ENCODE measurements around the gene L2HGDH.
"Not testable (repeated sequence)": the region's sequence is repeated elsewhere in the genome, so short reads cannot be mapped to it uniquely, and the experiment has no call there.

L2HGDH gene

DNA sequence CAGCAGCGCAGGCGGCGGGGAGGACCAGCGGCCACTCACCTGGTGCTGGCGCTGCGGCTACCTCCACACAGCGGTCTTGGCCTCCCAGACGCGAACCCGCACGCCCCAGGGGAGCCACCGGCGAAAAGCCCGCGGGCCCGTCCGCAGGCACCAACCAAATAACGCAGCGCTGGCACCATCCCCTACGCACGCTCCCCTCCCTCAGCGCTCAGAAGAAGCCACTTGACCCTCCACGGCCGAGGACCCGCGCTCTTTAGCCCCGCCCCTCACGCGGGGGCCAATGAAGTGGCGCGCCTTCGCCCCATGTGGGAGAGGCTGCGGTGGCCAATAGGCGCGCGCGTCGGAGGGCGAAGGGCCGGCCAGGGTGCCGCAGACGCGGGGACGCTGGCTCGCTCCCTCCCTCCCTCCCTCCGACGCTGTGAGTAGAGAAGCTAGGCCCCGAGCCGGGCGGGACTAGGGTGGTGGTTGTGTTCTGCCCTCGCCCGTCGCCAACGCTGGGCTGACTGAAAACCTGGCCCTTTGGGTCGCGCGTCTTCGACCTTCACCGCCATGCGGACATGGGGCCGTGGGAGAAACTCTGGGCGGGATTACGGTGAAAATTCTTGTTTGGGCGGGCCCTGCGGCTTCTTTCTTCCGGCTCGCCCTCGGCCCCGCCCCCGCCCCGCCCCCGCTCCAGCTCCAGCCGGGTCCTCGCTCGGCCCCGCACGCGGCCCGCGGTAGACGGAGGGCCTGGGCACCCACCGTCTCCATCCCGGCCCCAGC, at the start of gene L2HGDH, which contains the start of gene DMAC2L:
TSS of gene L2HGDH (minus strand) at position 258 of the 762 bp plus-strand sequence. CDS start at position 179, 79 bp downstream.
TSS of gene DMAC2L (plus strand) at position 353 of the 762 bp plus-strand sequence. CDS start 9,164 bp downstream, outside the sequence.
- DNase-seq: peak; percentile 93 to 98

- DNase-seq: no peak
Observed at GRCh38 chr14:50360851-50361250, 48.8 kb upstream of the L2HGDH start.

GRCh38 chr14:50360093-50360492, 48.1 kb upstream of the L2HGDH start:
- DNase-seq: no peak

DNA sequence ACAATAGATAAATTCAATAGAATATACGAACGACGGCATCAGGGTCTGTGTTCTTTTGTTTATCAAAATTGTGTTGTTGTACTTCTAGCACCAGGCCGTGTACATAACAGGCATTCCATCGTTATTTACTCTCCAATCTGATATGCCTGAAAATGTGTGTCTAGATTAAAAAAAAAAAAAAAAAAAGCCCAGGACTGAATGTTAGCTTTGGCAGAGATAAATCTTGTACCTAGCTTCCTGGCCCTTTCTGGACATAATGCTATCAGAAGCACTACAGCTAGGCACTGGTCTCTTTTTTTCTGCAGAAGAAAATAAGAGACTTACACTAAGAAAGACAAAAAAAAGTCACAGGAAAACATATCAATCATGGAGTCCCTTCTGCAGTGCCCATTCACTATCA, 47.6 kb upstream of the L2HGDH start:
- no peak for DNase-seq

- no peak for DNase-seq
Observed at GRCh38 chr14:50357753-50358395, 45.8 kb upstream of the L2HGDH start.

DNA sequence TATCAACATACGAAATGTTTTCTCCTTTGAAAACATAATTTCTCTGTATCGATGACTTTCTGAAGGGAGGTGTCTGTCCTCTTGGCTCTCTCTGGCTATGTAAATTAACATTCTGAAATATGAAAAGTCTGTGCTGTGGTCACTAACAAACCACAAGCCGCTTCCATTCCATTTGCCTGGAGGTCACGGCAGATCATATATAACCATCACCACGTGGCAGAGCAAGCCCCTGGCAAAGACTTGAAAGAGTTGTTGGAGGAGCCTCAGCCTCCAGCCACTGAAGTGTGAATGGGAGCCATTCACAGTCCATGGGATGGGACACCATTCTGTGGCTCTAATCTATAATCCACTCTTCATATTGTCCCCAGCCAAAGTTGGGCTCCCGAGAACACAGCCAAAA, 45.1 kb upstream of the L2HGDH start:
- no peak for DNase-seq

- DNase-seq: not testable (repeated sequence)
Observed at GRCh38 chr14:50356283-50356682, 44.3 kb upstream of the L2HGDH start.

- no peak for DNase-seq
Observed at GRCh38 chr14:50355692-50356091, 43.7 kb upstream of the L2HGDH start.

GRCh38 chr14:50354527-50354926, 42.5 kb upstream of the L2HGDH start:
- DNase-seq: no peak

- no peak for DNase-seq
Observed at GRCh38 chr14:50353126-50353525, 41.1 kb upstream of the L2HGDH start.

GRCh38 chr14:50352584-50352983, 40.6 kb upstream of the L2HGDH start:
- no peak for DNase-seq

- no peak for DNase-seq
Observed at GRCh38 chr14:50350975-50351374, 38.9 kb upstream of the L2HGDH start.

DNA sequence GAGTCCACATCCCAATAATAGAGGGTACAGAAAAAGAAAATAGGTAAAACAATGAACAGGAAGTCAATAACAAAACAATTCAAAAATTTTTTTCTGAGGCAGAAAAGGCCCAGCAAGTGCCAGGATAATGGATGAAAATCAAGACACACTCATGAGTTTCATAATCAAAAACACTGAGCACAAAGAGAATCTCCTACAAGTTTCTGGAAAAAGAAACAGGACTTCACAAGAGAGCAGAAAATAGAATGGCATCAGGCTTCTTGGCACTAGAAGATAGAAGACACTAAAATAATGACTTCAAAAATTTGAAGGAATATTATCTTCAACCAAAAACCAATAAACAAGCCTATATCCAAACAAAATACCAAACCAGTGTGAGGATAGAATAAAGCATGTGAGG, 36.9 kb upstream of the L2HGDH start:
- DNase-seq: no peak

DNA sequence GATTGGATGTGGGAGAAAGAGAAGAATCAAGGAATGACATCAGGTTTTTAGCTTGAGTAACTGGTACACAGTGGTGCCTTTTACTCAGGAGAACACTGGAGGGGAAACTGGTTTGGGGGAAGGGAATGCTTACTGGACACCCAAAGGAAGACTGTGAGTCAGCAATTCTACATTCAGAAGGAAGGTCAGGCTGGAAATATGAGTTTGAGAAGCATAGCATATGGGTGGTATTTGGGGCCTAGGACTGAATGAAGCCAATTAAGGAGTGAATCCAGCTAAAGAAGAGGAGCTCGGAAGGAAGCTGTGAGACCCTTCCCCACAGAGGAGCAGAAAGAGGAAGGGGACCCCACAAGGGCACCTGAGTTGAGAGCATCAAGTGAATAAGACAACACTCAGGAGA, 35.5 kb upstream of the L2HGDH start:
- no peak for DNase-seq

DNA sequence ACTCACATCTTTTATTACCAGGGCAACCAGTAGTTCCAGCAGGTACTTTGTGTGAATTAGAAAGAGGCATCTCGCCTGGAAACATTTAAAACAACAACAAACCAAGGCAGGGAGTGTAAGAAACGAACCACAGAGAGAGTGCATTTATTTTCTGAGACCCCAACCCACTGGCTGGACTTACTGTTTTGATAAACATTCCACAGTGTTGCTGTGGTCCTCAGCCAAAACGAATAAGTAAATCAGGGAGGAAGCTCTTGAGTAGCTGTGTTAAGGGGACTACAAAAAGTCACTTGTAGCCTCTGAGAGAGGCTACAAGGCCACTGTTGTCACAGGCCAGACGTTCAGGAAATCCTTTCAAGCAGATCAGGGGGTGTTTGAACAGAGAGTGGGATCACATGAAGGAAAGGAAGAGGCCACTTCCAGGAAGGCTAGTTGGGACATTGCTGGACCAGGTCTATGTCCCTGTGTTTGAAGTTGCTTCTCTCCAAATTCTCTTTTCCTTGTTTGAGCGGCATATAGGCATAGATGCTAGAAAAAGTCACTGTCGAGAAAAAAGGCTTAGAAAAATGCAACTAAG, 33.9 kb upstream of the L2HGDH start:
- DNase-seq: no peak

DNA sequence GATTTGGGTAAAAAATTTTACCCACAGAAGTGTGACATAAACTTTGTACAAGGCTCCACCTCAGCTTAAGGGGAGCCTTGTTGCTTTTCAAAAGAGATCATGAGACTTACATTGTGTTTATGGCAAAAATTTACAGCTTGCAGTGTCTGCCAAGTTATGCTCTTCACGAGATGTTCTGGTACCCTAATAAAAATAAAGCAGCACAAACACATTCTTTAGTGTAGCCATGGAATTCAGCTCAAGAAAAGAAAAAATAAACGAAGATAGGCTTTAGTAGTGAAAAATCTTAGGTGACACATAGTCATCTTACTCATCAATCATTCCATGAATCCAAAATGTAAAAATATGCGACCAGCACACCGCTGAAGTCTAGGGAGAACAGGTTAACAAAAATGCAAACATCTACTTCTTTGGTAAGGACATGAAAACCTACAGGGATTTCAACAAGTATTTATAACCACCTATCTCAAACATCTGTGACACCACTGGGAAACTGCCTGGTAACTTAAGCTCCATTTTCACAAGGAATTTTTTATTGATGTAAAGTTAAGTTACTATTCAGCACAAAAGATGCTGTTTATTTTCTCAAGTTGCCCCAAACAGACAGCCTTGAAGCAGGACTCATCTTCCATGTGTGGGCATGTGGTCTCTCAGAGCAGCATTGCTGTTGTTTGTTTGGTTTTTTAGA, 33.0 kb upstream of the L2HGDH start:
- DNase-seq: no peak

- DNase-seq: no peak
Observed at GRCh38 chr14:50344116-50344775, 32.2 kb upstream of the L2HGDH start.

DNA sequence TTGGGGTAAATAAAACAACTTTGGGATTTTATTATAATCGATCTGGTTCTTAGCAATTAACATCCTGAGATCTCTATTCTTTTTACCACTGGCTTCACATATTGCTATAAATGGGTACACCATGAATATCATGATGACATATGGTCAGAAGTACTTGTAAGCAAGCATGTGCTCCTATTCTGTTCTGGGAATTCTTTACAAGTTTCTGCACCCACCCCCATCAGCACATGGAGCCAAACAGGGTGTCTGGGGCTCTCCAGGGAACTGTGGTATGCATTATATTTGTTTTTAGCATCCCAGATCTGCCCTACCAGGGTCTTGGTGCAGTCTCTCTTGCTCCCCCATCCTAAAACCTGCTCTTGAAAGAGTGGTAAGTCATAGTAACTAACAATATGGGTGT, 31.4 kb upstream of the L2HGDH start:
- no peak for DNase-seq

DNA sequence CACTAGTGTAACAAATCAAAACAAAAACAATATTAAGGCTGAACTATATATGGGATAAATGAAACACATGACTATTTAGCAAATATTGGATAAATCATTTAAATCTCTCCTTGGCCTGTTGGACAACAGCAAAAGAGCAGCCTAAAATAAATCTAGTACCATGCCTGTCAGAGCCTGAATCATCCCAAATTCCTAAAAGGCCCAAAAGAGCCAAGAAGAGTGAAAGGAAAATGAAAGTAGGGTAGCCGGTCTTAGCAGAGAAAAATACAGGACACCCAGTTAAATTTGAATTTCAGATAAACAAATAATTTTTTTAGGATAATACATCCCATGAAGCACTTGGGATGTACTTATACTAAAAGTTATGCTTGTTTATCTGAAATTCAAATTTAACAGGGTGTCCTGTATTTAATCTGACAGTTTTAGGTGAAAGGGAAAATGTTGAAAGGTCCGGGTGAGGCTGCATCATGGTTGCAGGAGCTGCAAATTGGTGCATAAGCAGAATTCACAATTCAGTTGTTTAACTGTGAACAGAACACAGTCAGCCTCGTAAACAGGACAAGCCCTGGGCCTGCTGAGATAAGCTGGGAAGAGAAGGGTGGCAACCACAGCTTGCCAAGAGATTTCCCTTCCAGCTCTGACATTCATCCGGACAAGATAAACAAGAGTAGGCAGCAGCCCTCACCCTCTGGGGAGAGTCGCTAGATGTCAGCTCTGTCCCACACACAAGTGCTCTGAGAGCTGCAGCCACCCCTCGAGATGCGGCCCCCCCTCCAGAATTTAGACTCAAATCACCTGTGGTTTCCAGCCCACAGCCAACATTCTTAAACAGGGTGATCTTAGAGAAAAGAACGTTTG, 30.4 kb upstream of the L2HGDH start:
- peak; percentile 36 to 61 for DNase-seq

DNA sequence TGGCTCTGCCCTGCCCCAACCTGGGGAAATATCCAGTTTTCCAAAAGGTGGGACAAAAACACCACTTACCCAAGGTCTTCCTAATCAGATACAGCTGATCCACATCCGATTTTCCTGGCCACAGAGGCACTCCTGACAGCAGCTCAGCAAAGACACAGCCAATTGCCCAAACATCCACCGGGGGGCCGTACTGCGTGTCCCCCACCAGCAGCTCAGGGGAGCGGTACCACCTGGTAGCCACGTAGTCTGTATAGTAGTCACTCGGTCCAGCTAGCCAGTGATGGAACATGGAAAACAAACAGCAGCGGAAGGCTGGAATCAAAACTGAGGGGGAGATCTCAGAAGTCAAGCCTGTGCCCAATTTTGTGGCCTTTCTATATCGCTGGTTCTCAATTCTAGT, 28.9 kb upstream of the L2HGDH start:
- DNase-seq: no peak

- DNase-seq: no peak
Observed at GRCh38 chr14:50340045-50340444, 28.0 kb upstream of the L2HGDH start.

All from NCI-H526 (cell line).